HG03025 (cell line): ENCODE measurements around the gene APOL2.
"Not testable (repeated sequence)": the region's sequence is repeated elsewhere in the genome, so short reads cannot be mapped to it uniquely, and the experiment has no call there.

Experiments
- ATAC-seq: cut with Tn5 transposase; IDR thresholded peaks from one replicate; pipeline ENCODE4 v1.9.1; 2021; ENCODE audit warnings: mild to moderate bottlenecking, moderate library complexity; ENCODE audit not compliant: unreplicated experiment, low FRiP score

The APOL2 gene

DNA sequence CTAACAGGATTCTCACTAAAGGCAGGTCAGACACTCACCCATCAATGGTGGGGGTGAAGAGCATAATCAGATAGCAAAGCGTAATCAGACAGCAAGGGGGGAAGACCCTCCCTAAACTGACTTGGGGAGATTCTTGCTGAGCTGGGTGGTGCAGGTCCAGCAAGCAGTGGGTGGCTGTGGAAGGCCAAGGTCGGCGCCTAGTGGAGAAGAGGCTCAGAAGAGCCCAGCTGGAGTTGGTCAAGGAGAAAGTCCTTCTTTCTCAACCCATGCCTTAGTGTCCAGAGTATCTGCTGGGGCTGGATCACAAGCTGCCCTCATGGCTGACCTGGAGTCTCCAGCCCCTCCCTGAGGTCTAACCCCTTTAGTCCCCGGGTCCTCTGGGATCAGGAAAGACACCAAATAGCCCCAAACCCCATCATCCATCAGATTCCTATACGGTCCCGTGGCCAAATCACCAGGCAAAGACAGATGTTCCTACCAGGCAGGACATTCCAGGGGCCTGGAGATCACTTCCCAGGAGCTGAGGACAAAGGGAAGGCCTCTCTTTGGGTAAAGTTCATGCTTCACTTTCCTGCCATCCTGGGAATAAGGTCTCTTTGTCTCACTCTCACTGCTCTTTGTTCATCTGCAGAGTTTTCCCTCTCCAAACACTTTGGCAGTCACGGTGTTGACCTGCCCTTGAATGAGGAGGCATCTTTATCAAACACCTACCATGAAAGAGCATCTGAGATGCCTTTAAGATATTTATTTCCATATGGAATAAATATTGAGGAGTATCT, 24.7 kb upstream of the APOL2 start:
- ATAC-seq, result not testable (repeated sequence)

DNA sequence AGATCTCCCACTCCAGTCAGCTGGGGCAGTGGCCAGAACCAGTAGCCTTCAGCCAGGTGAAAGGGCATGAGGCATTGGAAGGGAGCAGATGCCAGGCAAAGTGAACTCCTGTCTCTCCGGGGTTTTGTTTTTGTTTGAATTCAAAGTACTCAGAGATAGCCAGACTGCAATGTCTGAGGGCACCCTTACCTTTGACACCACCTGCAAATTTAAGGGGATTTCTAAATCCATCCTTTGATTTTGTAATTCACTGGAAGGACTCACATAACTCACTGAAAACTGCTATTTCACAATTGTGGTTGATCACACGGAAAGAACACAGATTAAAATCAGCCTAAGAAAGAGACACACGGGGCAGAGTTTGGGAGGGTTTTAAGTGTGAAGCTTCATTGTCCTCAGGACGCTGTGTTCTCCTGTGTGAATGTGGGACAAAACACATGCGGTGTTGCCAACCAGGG, 23.9 kb upstream of the APOL2 start:
- ATAC-seq, result not testable (repeated sequence)

DNA sequence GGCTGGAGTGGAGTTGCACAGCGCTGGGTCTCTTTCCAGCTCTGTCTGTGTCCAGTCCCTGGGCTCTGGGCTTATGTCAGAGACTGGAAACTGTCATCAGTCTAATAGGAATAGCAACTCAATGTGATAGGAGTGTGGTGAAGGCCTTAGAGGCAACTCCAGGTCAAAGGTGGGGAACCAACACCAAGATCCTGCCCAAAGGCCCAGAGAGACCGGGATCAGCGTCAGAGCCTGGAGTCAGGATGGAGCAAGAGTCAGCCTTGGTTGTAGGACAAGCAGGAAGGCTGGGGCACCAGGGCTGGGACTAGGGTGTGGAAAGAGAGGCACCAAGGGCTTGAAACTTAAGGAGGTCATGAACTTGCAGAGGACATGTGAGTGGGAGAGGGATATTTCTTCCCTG, 23.0 kb upstream of the APOL2 start:
- not testable (repeated sequence) for ATAC-seq

DNA sequence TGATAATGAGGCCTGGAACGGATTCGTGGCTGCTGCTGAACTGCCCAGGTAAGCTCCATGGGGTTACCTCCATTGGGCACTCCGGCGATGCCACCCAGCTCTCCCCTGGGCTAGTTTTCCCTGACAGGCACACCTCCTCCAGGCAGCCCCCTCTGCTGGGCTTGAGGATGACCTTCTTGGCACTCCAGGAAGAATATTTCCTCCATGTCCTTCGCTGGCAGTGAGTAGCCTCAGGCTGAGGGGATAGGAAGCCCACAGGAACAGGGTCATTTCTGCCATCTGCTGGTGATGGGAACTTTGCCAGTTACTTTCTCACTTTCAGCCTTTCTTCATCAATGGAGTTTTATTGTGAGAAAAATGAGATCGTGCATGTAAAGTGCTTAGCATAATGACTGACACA, 22.3 kb upstream of the APOL2 start:
- ATAC-seq, result not testable (repeated sequence)

DNA sequence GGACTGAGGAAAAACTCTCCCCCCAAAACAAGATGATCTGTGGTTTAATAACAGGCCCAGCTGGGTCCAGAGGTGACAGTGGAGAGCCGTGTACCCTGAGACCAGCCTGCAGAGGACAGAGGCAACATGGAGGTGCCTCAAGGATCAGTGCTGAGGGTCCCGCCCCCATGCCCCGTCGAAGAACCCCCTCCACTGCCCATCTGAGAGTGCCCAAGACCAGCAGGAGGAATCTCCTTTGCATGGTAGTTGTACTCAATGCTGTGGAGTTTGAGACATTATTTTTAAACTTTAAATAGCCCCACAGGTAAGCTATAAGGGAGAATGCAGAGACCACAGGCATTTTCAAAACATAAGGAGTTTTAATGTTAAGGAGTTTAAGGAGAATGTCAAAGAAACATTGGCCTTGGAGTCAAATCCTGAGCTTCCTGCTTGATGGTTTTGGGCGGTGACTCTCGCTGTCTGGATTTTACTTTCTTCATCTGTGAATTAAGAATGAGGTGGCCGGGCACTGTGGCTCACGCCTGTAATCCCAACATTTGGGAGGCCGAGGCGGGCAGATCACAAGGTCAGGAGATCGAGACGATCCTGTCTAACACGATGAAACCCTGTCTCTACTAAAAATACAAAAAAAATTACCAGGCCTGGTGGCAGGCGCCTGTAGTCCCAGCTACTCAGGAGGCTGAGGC, 20.4 kb upstream of the APOL2 start:
- no peak for ATAC-seq

DNA sequence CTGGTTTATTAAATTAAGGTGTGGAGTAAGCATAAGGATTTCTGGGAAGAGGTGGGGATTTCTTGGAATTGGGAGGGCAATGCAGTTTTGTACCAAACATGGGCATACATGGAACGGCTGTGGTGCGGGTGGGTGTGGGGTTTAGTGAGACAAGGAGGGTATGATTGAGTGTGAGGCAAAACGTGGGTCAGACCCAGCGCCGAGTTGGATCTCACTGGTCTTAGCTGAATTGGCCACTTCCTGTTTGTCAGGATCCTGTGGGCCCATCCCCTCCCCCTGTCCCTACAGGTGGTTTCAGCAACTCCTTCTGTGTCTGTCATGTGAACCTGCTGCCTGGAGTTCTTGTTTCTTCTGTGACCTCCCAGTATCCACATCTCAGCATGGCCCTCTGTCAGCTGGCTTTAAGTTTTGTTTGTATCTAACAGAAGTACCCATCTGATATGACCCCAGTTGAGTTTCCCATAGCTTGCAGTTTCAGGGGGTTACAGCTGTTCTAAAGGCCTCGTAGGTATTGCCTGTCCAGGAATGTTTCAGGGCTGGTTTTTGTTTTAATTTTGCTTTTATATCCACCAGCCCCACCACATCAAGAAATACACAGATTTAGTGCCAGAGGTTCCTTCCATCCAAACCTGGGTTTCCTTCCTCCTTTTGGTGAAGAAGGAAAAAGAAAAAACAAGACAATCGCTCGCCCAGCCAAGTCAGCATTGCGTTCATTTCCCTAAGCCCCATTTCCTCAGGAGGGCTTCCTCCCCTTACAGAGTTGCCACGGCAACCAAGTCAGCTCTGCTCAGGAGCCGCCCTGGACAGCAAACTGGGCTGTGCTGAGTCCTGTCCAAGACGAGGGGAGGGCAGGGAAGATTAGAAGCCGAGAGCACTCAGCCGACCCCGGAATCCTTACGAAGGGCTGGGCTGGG, 19.6 kb upstream of the APOL2 start:
- ATAC-seq, result no peak

DNA sequence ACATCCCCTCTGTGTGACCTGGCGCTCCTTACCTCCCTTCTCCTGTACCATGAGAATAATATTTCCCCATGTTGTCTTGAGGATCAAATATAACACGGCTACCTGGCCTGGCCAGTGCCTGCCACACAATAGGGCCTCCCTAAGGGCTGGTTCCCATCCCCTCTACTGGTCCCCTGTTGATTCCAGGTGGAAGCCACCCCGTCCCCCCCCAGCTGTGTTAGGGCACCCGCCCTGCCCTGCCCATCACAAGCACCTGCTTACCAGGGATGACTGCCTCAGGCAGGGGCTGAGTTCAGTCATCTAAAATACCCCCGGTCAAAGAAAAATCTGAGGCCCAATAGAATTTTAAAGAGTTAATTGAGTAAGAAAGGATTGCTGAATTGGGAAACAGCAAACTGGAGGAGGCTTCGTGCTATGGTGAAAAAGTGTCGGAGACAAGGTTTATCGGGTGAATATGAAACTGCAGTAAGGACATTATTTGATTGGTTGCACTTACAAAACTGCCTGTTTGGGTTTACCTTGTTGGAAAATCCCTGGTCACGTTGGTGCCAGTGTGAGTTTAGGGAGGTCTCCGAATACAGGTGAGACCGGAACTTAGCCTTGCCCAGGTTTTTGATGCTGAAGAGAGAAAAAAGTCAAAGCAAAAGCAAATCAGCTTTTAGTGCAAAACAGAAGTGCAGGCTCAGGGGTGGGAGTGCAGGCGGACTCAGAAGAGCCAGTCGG, 18.8 kb upstream of the APOL2 start:
- ATAC-seq, result no peak

DNA sequence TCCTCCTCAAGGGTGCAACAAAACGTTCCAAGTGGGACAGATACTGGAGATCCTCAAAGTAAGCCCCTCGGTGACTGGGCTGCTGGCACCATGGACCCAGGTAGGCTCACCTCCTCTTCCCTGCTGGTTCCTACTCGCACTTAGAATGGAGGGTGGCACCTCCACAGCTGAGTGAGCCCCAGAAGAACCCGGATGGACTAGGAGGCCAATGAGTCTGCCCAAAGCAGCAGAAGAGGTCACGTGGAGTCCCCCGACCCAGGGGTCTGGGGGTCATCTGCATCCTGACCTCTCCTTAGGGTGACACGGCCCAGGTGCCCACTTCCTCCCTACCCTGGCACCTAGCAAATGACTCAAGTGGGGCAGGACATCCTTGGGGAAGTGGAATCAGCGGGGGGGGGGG, 18.0 kb upstream of the APOL2 start:
- ATAC-seq, result no peak

DNA sequence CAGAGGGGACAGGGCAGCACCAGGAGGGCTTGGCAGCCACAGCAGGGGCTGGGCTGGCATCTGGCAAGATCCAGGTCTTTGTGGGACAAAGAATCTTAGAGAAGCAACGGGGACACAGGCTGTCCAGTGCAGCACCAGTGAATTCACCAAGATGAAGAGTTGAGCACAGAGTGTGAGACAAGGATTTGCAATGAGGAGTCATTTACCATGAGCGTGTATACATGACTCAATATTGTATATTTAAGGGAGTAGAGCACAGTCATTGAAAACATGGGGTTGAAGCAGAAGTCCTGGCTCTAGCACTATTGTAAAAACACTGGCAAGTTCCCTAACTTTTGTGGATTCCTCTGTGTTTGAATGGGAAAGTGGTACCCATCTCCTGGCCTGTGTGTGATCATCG, 17.2 kb upstream of the APOL2 start:
- no peak for ATAC-seq

DNA sequence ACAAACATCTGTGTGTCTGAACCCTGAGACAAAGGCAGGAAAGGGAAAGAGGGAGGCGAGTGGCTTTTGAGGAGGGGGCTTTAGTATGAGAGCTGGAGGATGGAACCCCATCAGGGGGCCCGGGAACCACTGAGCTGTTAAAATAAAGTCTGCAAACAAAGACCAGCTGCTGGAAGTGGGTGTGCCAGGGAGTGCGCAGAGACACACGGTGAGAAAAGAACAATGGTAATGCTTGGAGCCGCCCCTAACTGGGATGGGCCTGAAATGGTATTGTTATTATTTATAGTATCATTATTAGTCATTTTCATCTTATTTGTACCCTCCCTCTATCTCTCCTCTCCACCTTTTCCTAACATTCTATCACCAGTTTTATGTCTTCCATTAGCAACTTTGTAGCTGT, 16.2 kb upstream of the APOL2 start:
- ATAC-seq, result not testable (repeated sequence)

DNA sequence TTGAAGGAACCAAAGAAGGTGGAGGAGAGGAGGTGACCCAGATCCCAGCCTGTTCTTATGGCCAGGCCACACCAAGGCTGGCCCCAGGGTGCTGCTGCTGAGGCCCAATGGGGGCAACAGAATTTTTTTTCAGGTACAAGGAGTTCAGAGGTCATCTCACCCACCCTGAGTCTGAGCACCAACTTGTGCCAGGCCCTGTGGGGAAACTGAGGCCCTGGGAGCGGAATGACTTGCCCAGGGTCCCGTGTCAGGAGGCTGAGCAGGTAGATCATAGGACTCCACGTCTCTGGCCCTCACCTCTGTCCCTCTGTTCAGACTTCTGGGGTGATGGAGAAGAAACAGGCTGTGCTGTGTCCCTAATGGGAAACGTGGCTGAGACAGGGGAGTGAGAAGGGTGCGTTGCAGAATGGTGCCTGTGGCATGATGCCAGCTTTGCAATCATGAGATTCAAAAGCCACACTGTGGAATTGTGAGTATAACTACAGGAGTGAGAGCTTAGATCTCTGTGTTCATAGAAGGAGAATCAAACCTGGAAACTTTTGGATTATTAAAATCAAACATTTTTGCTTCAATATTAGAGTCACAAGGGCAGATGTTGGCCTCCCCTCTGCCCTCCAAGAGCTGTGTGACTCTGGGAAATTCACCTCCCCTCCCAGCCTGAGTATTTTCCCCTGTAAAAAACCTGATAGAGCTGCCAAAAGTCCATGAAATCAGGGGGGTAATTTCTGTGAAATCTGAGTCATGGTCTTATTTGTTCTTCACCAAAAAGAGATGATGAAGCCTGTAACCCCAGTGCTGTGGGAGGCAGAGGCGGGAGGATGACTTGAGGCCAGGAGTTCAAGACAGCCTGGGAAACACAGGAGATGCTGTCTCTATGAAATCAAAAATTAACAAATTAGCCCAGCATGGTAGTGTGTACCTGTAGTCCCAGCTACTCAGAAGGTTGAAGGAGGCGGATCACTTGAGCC, 14.5 kb upstream of the APOL2 start:
- no peak for ATAC-seq

DNA sequence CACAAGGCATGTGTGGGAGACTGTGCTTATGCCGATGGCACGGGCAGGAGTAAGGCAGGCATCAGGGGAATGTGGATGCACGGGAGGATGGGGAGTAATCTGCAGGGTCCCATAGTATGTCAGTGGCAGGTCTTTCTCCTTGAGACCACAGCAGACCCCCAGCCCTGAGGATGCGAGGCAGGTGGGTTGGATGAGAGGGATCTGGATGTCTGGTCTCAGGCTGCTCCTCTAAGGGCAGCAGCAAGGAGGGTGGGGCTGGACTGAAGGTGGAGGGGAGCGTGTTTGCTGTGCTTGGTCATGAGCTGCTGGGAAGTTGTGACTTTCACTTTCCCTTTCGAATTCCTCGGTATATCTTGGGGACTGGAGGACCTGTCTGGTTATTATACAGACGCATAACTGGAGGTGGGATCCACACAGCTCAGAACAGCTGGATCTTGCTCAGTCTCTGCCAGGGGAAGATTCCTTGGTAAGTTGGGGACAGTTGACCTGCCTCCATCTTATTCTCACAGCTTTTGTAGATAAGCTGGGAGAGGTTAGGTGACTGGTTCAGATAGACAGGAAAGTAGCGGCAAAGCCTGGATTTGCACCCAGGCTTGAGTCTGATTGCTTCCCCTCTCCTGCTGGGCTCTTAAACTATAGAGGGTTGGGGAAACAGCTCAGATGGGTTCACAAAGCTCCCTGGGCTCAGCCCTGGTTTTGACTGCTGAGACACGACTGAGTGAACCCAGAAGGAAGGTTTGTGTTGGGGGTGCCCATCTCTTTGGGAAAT, 13.6 kb upstream of the APOL2 start, which contains the start of gene APOL1:
TSS of gene APOL1 (plus strand) at position 380 of the 769 bp plus-strand sequence. CDS start 1,823 bp downstream, outside the sequence.
- no peak for ATAC-seq

DNA sequence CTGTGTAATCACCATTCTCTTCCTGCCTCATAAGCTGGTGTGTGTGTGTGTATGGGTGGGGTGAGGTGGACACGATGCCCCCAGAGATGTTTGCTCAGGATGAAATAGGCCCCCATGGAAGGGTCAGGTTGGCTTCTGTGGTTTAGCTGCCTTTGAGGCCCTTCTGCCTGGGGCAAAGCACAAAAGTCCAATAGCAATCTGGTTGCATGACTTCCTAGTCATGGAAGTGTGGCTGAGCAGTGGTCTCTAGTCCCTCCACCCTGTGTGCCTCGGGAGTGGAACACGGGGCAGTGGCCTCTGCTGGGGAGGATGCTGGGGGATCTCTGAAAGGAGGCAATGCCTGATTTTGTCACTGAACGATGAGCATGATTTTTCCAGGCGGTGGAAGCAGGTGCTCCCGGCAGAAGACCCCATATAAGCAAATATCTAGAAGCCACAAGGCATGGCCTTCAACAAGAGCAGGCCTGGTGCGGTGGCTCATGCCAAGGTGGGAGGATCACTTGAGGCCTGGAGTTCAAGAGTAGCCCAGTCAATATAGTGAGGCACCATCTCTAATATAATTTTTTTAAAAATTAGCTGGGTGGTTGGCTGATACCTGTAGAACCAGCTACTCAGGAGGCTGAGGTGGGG, 12.8 kb upstream of the APOL2 start:
- ATAC-seq, result not testable (repeated sequence)

DNA sequence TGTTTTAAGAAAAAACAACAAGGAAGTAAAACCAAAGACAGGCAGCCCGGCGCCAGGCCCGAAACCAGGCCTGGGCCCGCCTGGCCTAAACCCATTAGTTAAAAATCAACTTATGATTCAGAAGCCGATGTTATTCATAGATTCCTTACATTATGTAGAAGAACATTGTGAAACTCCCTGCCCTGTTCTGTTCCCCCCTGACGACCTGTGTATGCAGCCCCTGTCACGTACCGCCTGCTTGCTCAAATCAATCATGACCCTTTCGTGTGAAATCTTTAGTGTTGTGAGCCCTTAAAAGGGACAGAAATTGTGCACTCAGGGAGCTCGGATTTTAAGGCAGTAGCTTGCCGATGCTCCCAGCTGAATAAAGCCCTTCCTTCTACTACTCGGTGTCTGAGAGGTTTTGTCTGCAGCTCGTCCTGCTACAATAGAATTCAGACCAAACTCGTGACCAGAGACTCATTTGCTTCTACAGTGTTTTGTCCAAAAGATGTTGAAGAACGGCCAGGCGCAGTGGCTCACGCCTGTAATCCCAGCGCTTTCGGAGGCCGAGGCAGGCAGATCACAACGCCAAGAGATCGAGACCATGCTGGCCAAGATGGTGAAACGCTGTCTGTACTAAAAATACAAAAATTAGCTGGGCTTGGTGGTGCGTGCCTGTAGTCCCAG, 11.1 kb upstream of the APOL2 start:
- not testable (repeated sequence) for ATAC-seq

DNA sequence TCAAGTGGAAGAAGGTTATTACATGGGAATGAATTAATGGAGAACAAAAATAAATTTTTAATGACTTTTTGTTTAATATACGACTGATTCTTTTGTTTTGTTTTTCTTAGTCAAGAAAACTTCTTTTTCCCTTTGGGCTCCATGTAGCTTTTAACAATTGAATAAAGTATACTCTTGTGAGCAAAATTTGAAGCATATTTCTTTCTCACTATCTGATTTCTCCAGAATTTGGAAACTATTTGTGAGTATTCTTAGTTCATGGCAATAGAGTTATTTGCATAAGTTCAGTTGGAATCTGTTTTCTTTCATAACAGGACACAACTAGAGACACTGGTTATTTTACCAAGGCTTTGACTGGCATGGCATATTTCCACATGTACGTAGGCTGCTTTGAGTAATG, 9.8 kb upstream of the APOL2 start:
- no peak for ATAC-seq

DNA sequence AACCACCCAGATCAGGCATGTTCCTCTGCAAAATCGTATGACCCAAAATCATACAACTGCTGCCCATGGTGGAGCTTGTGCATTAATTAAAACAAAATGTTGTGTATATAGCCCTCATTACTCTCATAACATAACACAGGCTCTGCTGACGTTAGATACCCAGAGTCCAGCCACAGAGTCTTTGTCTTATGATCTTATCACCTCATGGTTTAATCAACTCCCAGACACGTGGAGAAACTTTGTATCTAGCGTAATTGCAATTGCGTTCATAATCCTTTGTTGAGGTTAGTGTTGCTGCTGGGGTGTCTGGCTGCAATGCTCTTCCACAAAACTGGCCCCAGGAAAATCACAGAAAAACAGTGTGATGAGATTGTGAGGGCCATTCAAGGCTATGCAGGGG, 8.6 kb upstream of the APOL2 start:
- no peak for ATAC-seq

DNA sequence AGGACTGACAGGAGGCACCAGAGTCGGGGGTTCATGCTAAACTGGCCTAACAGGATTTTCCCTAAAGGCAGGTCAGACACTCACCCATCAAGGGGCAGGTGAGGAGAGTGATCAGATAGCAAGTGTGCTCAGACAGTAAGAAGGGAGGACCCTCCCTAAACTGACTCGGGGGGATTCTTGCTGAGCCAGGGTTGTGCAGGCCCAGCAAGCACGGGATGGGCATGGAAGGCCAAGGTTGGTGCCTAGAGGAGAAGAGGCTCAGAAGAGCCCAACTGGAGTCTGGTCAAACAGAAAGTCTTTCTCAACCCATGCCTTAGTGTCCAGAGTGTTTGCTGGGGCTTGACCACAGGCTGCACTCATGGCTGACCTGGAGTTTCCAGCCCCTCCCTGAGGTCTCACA, 7.4 kb upstream of the APOL2 start:
- ATAC-seq, result no peak
